Hepatocyte (in vitro differentiated cells): Measurements from ENCODE around the gene B3GALNT2. TPM values are rescaled to one million over a fixed set of nuclear protein-coding genes. Genes with fewer than 3 reads are reported as not detected.

ENCODE experiments used
- DNase-seq: peaks from one replicate; pipeline ENCODE4 v3.0.0-alpha.2; 2016; ENCODE audit warnings: low spot score
- H2AFZ ChIP-seq: fragments of 200-600 bp; sonication (generic); 2 replicates; pipeline ENCODE4 v1.6.0; 2016; ENCODE audit warnings: antibody characterized with exemption, mild to moderate bottlenecking
- H3K27ac ChIP-seq: fragments of 200-600 bp; sonication (generic); 2 replicates; pipeline ENCODE4 v1.5.1; 2016; ENCODE audit warnings: mild to moderate bottlenecking
- H3K27me3 ChIP-seq: fragments of 200-600 bp; sonication (generic); 2 replicates; pipeline ENCODE4 v1.6.1; 2016
- H3K36me3 ChIP-seq: fragments of 200-600 bp; sonication (generic); replicated peaks from 2 replicates; pipeline ENCODE4 v1.5.1; 2016; ENCODE audit warnings: low read depth; ENCODE audit not compliant: insufficient read depth
- H3K4me1 ChIP-seq: fragments of 200-600 bp; sonication (generic); 2 replicates; pipeline ENCODE4 v1.5.1; 2016; ENCODE audit warnings: mild to moderate bottlenecking, moderate library complexity; ENCODE audit not compliant: insufficient read depth
- H3K4me2 ChIP-seq: fragments of 200-600 bp; sonication (generic); 2 replicates; pipeline ENCODE4 v1.6.0; 2016
- H3K4me3 ChIP-seq: fragments of 200-600 bp; sonication (generic); 2 replicates; pipeline ENCODE4 v1.5.1; 2016; ENCODE audit warnings: mild to moderate bottlenecking
- H3K79me2 ChIP-seq: fragments of 200-600 bp; sonication (generic); 2 replicates; pipeline ENCODE4 v1.6.0; 2017; ENCODE audit warnings: mild to moderate bottlenecking
- H3K9me2 ChIP-seq: fragments of 200-600 bp; sonication (generic); replicated peaks from 2 replicates; pipeline ENCODE4 v1.6.0; 2017; ENCODE audit warnings: mild to moderate bottlenecking; ENCODE audit not compliant: insufficient read depth
- H3K9me3 ChIP-seq: fragments of 200-600 bp; sonication (generic); 2 replicates; pipeline ENCODE4 v1.5.1; 2016; ENCODE audit warnings: low read depth, mild to moderate bottlenecking
- H4K20me1 ChIP-seq: fragments of 200-600 bp; sonication (generic); 2 replicates; pipeline ENCODE4 v1.6.0; 2016; ENCODE audit warnings: mild to moderate bottlenecking; ENCODE audit not compliant: insufficient read depth, poor library complexity, severe bottlenecking
- EZH2 ChIP-seq: fragments of 200-600 bp; sonication (generic); IDR thresholded peaks from 2 replicates; pipeline ENCODE4 v1.6.1; 2016; ENCODE audit warnings: antibody characterized with exemption, mild to moderate bottlenecking, borderline replicate concordance
- EZH2phosphoT487 ChIP-seq: fragments of 200-600 bp; sonication (generic); IDR thresholded peaks from one replicate; pipeline ENCODE4 v1.6.1; 2018; ENCODE audit warnings: antibody characterized with exemption, mild to moderate bottlenecking, low read depth, moderate library complexity; ENCODE audit not compliant: unreplicated experiment, severe bottlenecking
- WGBS: methylation state at CpG from one replicate; pipeline ENCODE4 v1.1.6; 2016; ENCODE audit warnings: low lambda C conversion rate; ENCODE audit errors: missing lambda C conversion rate; 5-methylcytosine and 5-hydroxymethylcytosine counted together
- polyA plus RNA-seq: library from polyadenylated mRNA; unstranded; fragments of >200 nt; fragmentation: Nextera tagmentation; extraction: Ambion mirVana; gene quantifications from 2 replicates; pipeline ENCODE4 v1.2.1, GENCODE V29; 2016
- total RNA-seq: library from RNA; depleted of rRNA; stranded (reverse); fragments of >200 nt; gene quantifications from 2 replicates; pipeline ENCODE4 v1.2.3, GENCODE V29; 2014
- TF ChIP-seq, protein P1 (sequence below): fragments of 200-600 bp; sonication (generic); IDR thresholded peaks from 2 replicates; pipeline ENCODE4 v1.5.1; 2016; ENCODE audit warnings: antibody characterized with exemption, mild to moderate bottlenecking; ENCODE audit not compliant: poor library complexity

Gene B3GALNT2
- total and polyA plus RNA-seq, 2 experiments from 2014 or later: 8.1 to 24.2 TPM

GRCh38 chr1:235434001-235434400, 70.3 kb downstream of the B3GALNT2 start:
- Histone ChIP-seq H3K27me3 (no peaks in the 10 kb centered on the region), H3K4me2 (no peak overlapping the region), H3K4me3 (no peak overlapping the region), H3K79me2 (no peaks in the 10 kb centered on the region), H3K9me2 (no peaks in the 10 kb centered on the region), H3K36me3 (no peaks in the 10 kb centered on the region), H2AFZ (no peak overlapping the region), H3K27ac (no peak overlapping the region), H3K9me3 (no peaks in the 10 kb centered on the region), H4K20me1 (no peaks in the 10 kb centered on the region), H3K4me1 (no peaks in the 10 kb centered on the region)
- WGBS: 93% methylated on average over 8 of the region's 8 CpGs
- TF ChIP-seq EZH2 (no peak), EZH2phosphoT487 (no peak)
- TF ChIP-seq, protein P1, sequence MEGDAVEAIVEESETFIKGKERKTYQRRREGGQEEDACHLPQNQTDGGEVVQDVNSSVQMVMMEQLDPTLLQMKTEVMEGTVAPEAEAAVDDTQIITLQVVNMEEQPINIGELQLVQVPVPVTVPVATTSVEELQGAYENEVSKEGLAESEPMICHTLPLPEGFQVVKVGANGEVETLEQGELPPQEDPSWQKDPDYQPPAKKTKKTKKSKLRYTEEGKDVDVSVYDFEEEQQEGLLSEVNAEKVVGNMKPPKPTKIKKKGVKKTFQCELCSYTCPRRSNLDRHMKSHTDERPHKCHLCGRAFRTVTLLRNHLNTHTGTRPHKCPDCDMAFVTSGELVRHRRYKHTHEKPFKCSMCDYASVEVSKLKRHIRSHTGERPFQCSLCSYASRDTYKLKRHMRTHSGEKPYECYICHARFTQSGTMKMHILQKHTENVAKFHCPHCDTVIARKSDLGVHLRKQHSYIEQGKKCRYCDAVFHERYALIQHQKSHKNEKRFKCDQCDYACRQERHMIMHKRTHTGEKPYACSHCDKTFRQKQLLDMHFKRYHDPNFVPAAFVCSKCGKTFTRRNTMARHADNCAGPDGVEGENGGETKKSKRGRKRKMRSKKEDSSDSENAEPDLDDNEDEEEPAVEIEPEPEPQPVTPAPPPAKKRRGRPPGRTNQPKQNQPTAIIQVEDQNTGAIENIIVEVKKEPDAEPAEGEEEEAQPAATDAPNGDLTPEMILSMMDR: no peak
- DNase-seq: no peak

- H3K4me1 ChIP-seq: no peaks in the 10 kb centered on the region
- no peak overlapping the region for H2AFZ ChIP-seq
- TF ChIP-seq EZH2phosphoT487 (no peak), EZH2 (no peak)
- TF ChIP-seq, protein P1: no peak
- DNase-seq: no peak
- no peaks in the 10 kb centered on the region for H3K79me2 ChIP-seq
- WGBS: 87% methylated on average over 6 of the region's 6 CpGs
- H3K36me3 ChIP-seq: no peaks in the 10 kb centered on the region
- no peaks in the 10 kb centered on the region for H4K20me1 ChIP-seq
- no peak overlapping the region for H3K27ac ChIP-seq
- H3K4me2 ChIP-seq: no peak overlapping the region
- H3K4me3 ChIP-seq: no peak overlapping the region
- H3K9me3 ChIP-seq: no peaks in the 10 kb centered on the region
- H3K27me3 ChIP-seq: no peaks in the 10 kb centered on the region
- H3K9me2 ChIP-seq: no peaks in the 10 kb centered on the region
Measured at GRCh38 chr1:235430991-235431390, 73.3 kb downstream of the B3GALNT2 start.

- Histone ChIP-seq H3K27ac (no peak overlapping the region), H3K79me2 (no peaks in the 10 kb centered on the region), H3K4me1 (no peaks in the 10 kb centered on the region), H3K36me3 (no peaks in the 10 kb centered on the region), H3K9me2 (no peaks in the 10 kb centered on the region), H3K4me2 (no peak overlapping the region), H3K27me3 (no peaks in the 10 kb centered on the region), H3K4me3 (no peak overlapping the region), H2AFZ (no peak overlapping the region), H4K20me1 (no peaks in the 10 kb centered on the region), H3K9me3 (no peaks in the 10 kb centered on the region)
- WGBS: 80% methylated on average over 5 of the region's 5 CpGs
- no peak for DNase-seq
- TF ChIP-seq, protein P1: no peak
- TF ChIP-seq EZH2: no peak
- no peak for TF ChIP-seq EZH2phosphoT487
Measured at GRCh38 chr1:235429143-235429542, 75.1 kb downstream of the B3GALNT2 start.

DNA sequence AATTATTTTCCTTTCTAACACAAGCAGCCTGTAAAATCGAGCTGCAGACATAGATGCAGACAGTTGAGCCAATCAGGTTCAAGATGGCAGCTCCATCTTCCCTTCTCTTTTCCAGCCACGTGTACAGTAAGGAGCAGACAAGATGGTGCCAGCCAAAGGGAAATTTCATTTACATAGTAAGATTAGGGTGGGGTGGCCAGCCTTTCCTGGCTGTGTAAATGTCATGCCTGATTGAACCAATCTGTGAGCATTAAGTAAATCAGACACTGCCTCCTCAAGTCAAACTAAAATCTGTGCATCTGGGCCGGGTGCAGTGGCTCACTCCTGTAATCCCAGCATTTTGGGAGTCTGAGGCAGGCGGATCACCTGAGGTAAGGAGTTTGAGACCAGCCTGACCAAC, 76.8 kb downstream of the B3GALNT2 start:
- TF ChIP-seq EZH2 (no peak), EZH2phosphoT487 (no peak)
- TF ChIP-seq, protein P1: no peak
- Histone ChIP-seq H2AFZ (no peak overlapping the region), H3K4me2 (no peak overlapping the region), H4K20me1 (no peaks in the 10 kb centered on the region), H3K79me2 (no peaks in the 10 kb centered on the region), H3K4me3 (no peak overlapping the region), H3K9me2 (no peaks in the 10 kb centered on the region), H3K4me1 (no peaks in the 10 kb centered on the region), H3K27me3 (no peaks in the 10 kb centered on the region), H3K27ac (no peak overlapping the region), H3K9me3 (no peaks in the 10 kb centered on the region), H3K36me3 (no peaks in the 10 kb centered on the region)
- 82% methylated on average over 4 of the region's 4 CpGs for WGBS
- no peak for DNase-seq
